ENCODE results near the gene COL6A2. TPM values are rescaled to one million over a fixed set of nuclear protein-coding genes. Genes with fewer than 3 reads are reported as not detected.

Gene COL6A2
- total RNA-seq, 1 donor from 2014 or later, result 18.5 TPM

GRCh38 chr21:46131838-46132651 is 34.1 kb downstream of the COL6A2 start:
- no peak for DNase-seq (ENCODE audit: low read depth, low spot score)
- Mint-ChIP-seq H3K27ac (ENCODE audit: unreplicated experiment) (no peak overlapping the region), H3K4me3 (no peak overlapping the region), H3K36me3 (ENCODE audit: low read depth) (no peaks in the 10 kb centered on the region), H3K27me3 (ENCODE audit: low read depth) (peaks cover 4% of the 10 kb centered on the region), H3K4me1 (no peaks in the 10 kb centered on the region), H3K9me3 (no peaks in the 10 kb centered on the region)
- TF ChIP-seq, protein P1, sequence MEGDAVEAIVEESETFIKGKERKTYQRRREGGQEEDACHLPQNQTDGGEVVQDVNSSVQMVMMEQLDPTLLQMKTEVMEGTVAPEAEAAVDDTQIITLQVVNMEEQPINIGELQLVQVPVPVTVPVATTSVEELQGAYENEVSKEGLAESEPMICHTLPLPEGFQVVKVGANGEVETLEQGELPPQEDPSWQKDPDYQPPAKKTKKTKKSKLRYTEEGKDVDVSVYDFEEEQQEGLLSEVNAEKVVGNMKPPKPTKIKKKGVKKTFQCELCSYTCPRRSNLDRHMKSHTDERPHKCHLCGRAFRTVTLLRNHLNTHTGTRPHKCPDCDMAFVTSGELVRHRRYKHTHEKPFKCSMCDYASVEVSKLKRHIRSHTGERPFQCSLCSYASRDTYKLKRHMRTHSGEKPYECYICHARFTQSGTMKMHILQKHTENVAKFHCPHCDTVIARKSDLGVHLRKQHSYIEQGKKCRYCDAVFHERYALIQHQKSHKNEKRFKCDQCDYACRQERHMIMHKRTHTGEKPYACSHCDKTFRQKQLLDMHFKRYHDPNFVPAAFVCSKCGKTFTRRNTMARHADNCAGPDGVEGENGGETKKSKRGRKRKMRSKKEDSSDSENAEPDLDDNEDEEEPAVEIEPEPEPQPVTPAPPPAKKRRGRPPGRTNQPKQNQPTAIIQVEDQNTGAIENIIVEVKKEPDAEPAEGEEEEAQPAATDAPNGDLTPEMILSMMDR (conservative IDR thresholded peaks at IDR 0.05), result no peak

GRCh38 chr21:46135782-46136395 is 38.0 kb downstream of the COL6A2 start:
- Mint-ChIP-seq H3K36me3 (ENCODE audit: low read depth) (no peaks in the 10 kb centered on the region), H3K27me3 (ENCODE audit: low read depth) (peaks cover 24% of the 10 kb centered on the region), H3K4me3 (no peak overlapping the region), H3K27ac (ENCODE audit: unreplicated experiment) (no peak overlapping the region), H3K4me1 (no peaks in the 10 kb centered on the region), H3K9me3 (no peaks in the 10 kb centered on the region)
- TF ChIP-seq, protein P1 (conservative IDR thresholded peaks at IDR 0.05), result no peak
- no peak for DNase-seq (ENCODE audit: low read depth, low spot score)

- Mint-ChIP-seq H3K4me1 (no peaks in the 10 kb centered on the region), H3K9me3 (no peaks in the 10 kb centered on the region), H3K27me3 (ENCODE audit: low read depth) (peaks cover 34% of the 10 kb centered on the region), H3K27ac (ENCODE audit: unreplicated experiment) (no peak overlapping the region), H3K4me3 (no peak overlapping the region), H3K36me3 (ENCODE audit: low read depth) (no peaks in the 10 kb centered on the region)
- TF ChIP-seq, protein P1 (conservative IDR thresholded peaks at IDR 0.05), result no peak
- DNase-seq (ENCODE audit: low read depth, low spot score), result no peak
Observed at GRCh38 chr21:46136739-46137349, 38.9 kb downstream of the COL6A2 start.

GRCh38 chr21:46137908-46138307 is 40.0 kb downstream of the COL6A2 start:
- DNase-seq (ENCODE audit: low read depth, low spot score), result no peak
- H3K36me3 Mint-ChIP-seq (ENCODE audit: low read depth), result no peaks in the 10 kb centered on the region
- H3K4me1 Mint-ChIP-seq, result no peaks in the 10 kb centered on the region
- peaks cover 45% of the 10 kb centered on the region for H3K27me3 Mint-ChIP-seq (ENCODE audit: low read depth)
- no peak overlapping the region for H3K27ac Mint-ChIP-seq (ENCODE audit: unreplicated experiment)
- TF ChIP-seq, protein P1 (conservative IDR thresholded peaks at IDR 0.05), result no peak
- H3K4me3 Mint-ChIP-seq, result no peak overlapping the region
- H3K9me3 Mint-ChIP-seq, result no peaks in the 10 kb centered on the region

DNA sequence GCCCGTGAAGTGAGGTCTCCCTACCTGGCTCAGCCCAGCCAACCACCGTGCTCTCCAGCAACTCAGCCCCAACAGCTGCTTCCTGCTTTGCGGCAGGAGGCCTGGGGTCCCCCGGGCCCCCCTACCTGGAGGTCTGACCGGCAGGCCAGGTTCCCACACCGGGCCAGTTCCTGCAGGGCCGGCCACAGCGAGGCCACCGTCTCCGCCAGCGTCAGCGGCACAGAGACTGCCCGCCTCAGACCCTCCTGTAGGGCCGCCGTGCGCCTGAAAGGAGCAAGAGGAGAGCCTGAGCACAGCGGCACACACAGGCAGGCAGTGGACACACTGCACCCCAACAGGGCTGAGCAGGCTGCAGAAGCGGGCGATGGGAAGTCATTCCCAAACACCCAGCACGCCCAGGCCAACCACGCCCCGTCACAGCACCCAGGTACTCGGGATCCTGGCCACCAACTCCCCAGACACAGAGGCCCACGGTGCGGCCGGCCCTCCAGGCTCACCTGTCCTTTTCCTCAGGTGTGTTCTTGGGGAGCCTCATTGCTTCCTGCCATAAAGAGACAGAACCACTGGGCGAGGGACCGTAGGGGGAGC is 40.6 kb downstream of the COL6A2 start:
- TF ChIP-seq, protein P1 (conservative IDR thresholded peaks at IDR 0.05), result no peak
- peaks cover 2% of the 10 kb centered on the region for H3K4me1 Mint-ChIP-seq
- no peak overlapping the region for H3K4me3 Mint-ChIP-seq
- H3K9me3 Mint-ChIP-seq, result no peaks in the 10 kb centered on the region
- no peaks in the 10 kb centered on the region for H3K36me3 Mint-ChIP-seq (ENCODE audit: low read depth)
- H3K27me3 Mint-ChIP-seq (ENCODE audit: low read depth), result peaks cover 48% of the 10 kb centered on the region
- no peak for DNase-seq (ENCODE audit: low read depth, low spot score)
- H3K27ac Mint-ChIP-seq (ENCODE audit: unreplicated experiment), result no peak overlapping the region

All from neural crest cell (in vitro differentiated cells).